GM21576 (cell line): Measurements from ENCODE around the gene HOMER1.

Experiments
- ATAC-seq: cut with Tn5 transposase; IDR thresholded peaks from one replicate; pipeline ENCODE4 v1.9.1; 2021; ENCODE audit warnings: mild to moderate bottlenecking, moderate library complexity; ENCODE audit not compliant: unreplicated experiment

Gene HOMER1

GRCh38 chr5:79491690-79492317, 22.1 kb downstream of the HOMER1 start:
- ATAC-seq: no peak

- no peak for ATAC-seq
Observed at GRCh38 chr5:79490323-79490936, 23.5 kb downstream of the HOMER1 start.

- ATAC-seq: no peak
Observed at GRCh38 chr5:79489773-79490172, 24.2 kb downstream of the HOMER1 start.

- no peak for ATAC-seq
Observed at GRCh38 chr5:79488775-79489174, 25.2 kb downstream of the HOMER1 start.

- ATAC-seq: no peak
Observed at GRCh38 chr5:79488058-79488457, 25.9 kb downstream of the HOMER1 start.

- no peak for ATAC-seq
Observed at GRCh38 chr5:79487251-79487650, 26.7 kb downstream of the HOMER1 start.

- no peak for ATAC-seq
Observed at GRCh38 chr5:79486116-79486515, 27.8 kb downstream of the HOMER1 start.

GRCh38 chr5:79484731-79485130, 29.2 kb downstream of the HOMER1 start:
- no peak for ATAC-seq

GRCh38 chr5:79481574-79481973, 32.4 kb downstream of the HOMER1 start:
- ATAC-seq: no peak

GRCh38 chr5:79480991-79481390, 32.9 kb downstream of the HOMER1 start:
- ATAC-seq: no peak

- no peak for ATAC-seq
Observed at GRCh38 chr5:79475152-79475466, 38.8 kb downstream of the HOMER1 start.

- ATAC-seq: no peak
Observed at GRCh38 chr5:79474367-79475151, 39.4 kb downstream of the HOMER1 start.

- no peak for ATAC-seq
Observed at GRCh38 chr5:79471556-79471955, 42.4 kb downstream of the HOMER1 start.

GRCh38 chr5:79464695-79465332, 49.1 kb downstream of the HOMER1 start:
- no peak for ATAC-seq

GRCh38 chr5:79464278-79464677, 49.7 kb downstream of the HOMER1 start:
- no peak for ATAC-seq

- ATAC-seq: no peak
Observed at GRCh38 chr5:79459626-79460025, 54.3 kb downstream of the HOMER1 start.

GRCh38 chr5:79456890-79457583, 56.9 kb downstream of the HOMER1 start:
- peak; percentile 93 for ATAC-seq

GRCh38 chr5:79456400-79456799, 57.5 kb downstream of the HOMER1 start:
- no peak for ATAC-seq

GRCh38 chr5:79454043-79454442, 59.9 kb downstream of the HOMER1 start:
- no peak for ATAC-seq

GRCh38 chr5:79448336-79448735, 65.6 kb downstream of the HOMER1 start:
- no peak for ATAC-seq

GRCh38 chr5:79436821-79437220, 77.1 kb downstream of the HOMER1 start:
- no peak for ATAC-seq
